ENCODE results near the gene KRT83.

Gene KRT83

GRCh38 chr12:52320784-52321400, at the start of gene KRT83:
KRT83 (minus strand) TSS chr12:52321398; CDS start chr12:52321335, 63 bp downstream.
- DNase-seq (ENCODE audit: extremely low read depth in 1 of 2, low read depth in 1 of 2) = no peak

- no peak for DNase-seq (ENCODE audit: extremely low read depth in 1 of 2, low read depth in 1 of 2)
Measured at GRCh38 chr12:52369809-52370208, 48.6 kb upstream of the KRT83 start.

DNA sequence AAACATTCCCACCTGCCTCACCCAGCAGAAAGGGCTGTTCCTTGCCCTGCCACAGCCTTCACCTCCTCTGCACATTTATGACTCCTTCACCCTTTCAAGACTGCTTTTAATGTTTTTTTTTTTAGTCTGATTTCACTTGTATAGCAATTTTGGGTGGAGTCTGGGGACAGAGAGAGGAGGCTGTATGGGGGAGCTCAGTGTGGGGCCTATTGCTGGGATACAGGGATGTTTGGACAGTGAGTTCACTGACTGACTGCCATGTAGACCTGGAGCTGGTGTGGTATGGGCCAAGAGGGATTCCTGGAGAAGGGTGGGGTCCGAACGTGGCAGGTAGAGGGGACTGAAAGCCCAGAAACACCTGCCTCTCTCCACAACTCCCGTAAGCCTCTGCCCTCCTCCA, 48.0 kb upstream of the KRT83 start:
- DNase-seq (ENCODE audit: extremely low read depth in 1 of 2, low read depth in 1 of 2) = no peak

GRCh38 chr12:52368508-52368907, 47.3 kb upstream of the KRT83 start:
- DNase-seq (ENCODE audit: extremely low read depth in 1 of 2, low read depth in 1 of 2) = no peak

DNA sequence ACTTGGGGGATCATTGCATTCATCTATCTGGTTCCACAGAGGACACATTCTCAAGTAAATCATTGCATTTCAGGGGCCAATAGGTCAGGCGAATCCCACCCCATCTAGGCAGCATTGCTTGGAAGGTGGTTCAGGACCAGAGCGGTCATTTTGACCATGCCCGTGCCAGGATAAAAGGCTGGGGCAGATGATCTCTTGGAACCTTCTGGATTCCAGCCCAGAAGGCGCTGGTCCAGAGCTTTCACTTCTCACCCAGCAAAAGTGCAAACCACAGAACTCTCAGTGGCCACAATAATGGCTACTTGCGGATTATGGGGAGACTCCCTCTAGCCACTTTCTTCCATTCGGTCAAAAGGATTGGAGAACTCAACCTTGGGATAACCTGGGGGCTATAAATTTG, 46.7 kb upstream of the KRT83 start:
- DNase-seq (ENCODE audit: extremely low read depth in 1 of 2, low read depth in 1 of 2) = no peak

DNA sequence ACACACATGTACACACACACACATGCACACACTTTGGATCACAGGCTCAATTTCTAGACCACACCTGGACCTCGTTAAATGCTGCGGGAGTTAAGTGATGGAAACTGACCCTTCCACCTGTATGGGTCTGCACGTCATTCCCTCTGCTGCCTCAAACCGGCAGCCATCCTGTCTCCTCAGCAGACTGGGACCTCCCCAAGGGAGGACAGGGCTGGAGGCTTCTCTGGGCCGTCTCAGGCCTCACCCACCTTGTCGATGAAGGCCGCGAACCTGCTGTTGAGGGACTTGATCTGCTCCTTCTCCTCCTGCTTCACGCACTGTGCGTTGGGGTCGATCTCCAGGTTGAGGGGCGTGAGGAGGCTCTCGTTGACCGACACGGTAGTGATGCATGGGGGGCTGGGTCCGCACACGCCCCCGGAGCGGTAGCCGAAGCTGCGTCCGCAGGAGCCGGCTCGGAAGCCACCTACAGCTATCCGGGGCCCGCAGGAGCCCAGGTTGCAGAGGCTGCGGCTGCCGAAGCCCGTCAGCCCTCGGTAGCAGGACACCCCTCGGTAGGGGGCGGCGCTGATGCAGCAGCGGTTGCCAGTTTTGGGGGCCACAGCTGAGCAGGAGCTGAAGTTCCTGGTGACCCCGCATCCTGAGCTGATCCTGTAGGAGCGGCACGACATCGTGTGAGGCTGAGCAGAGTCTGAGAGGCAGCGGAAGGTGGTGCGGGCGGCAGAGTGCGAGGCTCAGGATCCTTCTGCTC, 45.7 kb upstream of the KRT83 start, which contains the start of gene KRT85:
Gene KRT85 (minus strand): TSS at position 744 of the 748 bp plus-strand sequence. CDS start 76 bp downstream, at position 668.
- DNase-seq (ENCODE audit: extremely low read depth in 1 of 2, low read depth in 1 of 2) = no peak

DNA sequence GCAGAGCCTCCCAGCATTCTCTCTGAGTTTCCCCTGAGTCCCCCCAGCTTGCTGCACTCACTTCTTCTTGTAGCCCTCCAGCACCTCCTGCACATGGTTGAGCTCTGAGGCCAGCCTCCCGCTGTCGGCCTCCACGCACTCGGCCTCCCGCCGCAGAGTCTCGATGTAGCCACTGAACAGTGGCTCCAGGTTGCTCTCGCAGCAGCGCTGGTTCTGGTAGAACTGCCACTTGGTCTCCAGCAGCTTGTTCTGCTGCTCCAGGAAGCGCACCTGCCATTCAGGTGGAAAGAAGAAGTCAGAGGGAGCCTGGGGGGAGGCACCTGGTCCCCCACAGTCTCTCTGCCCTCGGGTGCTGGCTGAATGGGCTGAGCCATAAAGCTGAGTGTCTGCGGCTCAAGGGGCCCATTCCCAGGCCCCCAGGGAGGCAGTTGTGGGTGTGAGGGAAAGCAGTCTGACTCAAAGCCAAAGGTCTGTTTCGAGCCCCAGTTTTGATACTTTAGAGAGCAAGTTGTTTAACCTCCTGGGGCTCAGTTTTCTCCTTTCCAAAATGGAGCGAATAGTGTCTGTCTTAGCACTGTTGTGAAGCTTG, 43.8 kb upstream of the KRT83 start:
- DNase-seq (ENCODE audit: extremely low read depth in 1 of 2, low read depth in 1 of 2) = no peak

DNA sequence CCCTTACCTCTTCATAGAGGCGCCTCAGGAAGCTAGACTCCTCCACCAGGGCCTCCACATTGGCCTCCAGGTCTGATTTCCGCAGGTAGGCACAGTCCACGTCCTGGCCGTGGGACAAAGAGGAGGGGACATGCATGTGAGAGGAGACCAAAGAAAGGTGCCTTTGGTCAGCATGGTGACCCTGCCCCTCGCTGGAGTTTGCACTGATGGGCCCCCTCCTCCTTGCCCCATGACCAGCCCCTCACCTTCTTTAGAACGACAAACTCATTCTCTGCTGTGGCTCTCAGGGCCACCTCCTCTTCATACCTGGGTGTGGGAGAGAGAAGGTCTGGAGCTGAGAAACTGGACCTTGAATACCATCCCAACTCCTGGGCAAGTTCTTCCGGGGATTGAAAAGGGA, 42.9 kb upstream of the KRT83 start:
- DNase-seq (ENCODE audit: extremely low read depth in 1 of 2, low read depth in 1 of 2) = no peak

DNA sequence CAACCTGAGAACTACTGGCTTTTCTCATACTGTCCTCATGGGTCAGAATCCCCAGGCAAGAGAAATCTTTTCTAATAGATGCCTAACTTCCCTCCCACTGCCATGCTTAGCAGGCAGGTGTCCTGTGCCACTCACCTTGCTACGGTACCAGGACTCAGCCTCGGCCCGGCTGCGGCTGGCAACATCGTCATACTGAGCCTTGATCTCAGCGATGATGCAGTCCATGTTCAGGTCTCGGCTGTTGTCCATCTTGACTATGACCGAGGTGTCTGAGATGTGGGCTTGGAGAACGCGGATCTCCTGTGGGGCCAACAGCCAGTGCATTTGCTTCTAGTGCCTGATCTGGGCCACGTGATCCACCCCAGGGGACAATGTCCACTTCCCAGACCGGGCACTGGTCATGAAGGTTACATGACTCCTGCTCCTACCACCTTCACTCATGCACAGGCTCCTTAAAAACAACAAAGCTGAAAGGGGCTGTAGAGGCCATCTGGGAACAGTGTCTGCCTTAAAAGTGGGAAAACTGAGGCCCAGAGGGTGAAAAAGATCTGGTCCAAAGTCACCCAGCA, 42.0 kb upstream of the KRT83 start:
- DNase-seq (ENCODE audit: extremely low read depth in 1 of 2, low read depth in 1 of 2) = no peak

DNA sequence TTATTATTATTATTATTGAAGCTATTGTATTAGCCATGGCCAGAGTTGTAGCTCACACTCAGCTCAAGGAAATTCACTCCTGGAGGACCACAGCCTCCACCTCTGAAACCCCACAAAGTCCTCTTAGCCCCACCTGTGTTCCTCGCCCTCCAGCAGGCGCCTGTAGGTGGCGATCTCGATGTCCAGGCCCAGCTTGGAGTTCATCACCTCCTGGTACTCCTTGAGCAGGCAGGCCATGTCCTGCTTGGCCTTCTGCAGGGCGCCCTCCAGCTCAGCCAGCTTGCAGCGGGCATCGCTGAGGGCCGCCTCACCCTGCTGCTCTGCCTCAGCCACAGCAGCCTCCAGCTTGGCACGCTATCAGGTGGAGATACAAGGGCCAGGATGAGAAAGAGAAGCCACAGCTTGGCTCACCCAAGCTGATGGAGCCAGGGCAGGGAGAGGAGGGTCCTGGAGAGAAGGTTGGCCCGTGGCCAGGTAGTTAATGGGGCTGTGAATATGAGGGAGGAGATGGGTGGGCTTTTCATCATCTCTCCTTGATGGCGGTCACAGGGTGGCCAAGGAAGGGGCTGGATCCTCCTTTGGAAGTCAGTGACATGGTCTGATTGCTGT, 41.0 kb upstream of the KRT83 start:
- no peak for DNase-seq (ENCODE audit: extremely low read depth in 1 of 2, low read depth in 1 of 2)

- no peak for DNase-seq (ENCODE audit: extremely low read depth in 1 of 2, low read depth in 1 of 2)
Measured at GRCh38 chr12:52361553-52361952, 40.4 kb upstream of the KRT83 start.

DNA sequence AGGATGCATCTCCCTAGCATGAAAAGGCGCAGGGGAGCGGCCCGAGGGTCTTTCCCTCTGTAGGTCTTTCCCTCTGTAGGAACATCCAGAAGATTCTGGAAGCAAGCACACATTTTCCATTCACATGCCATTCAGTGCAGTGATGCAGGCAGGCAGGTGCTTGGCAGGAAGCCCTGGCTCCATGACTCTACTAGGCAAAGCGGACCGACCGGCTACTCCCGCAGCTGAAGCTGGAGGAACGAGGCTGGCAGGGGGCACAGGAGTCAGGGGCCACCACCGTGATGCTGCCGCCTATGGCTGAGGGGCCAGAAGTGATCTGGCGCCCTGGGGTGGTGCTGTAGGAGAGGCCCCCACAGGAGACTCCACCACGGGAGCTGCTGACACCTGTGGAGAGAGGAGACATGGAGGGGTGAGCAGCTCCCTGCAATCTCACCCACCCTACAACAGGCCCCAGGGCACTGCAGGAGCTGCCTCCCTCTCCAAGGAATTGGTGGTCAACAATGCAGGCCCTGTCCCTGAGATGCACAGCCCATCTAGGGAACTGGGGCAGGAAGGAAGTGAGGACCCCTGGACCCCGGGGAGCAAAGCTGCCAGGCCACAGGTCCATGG, 39.6 kb upstream of the KRT83 start:
- DNase-seq (ENCODE audit: extremely low read depth in 1 of 2, low read depth in 1 of 2) = no peak

DNA sequence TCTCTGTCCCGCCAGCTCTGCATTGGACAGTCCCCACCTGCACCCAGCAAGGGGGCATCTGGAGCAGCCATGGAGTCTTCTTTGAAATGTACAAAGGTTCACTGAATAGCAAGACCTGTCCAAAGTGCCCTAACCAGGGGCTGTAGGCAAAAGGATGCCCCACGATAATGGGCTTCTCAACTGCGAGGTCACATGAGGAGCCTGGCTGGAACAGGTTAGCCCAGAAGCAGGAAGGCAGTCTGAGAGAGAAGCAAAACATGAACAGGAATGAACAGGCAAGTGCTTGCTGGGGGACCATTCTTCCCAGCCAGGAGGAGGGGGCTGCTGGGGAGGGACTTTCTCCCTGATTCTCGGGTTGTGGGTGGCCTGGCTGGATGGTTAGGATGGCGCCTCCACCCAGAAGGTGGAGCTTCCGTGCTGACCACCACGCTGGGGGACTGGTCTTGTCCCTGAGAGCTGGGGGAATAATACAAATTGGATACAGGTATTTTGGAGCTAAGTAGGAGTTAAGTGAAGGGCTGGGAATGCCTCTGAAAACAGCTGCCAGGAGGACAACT, 39.0 kb upstream of the KRT83 start:
- DNase-seq (ENCODE audit: extremely low read depth in 1 of 2, low read depth in 1 of 2) = no peak

GRCh38 chr12:52359621-52360061, 38.4 kb upstream of the KRT83 start:
- DNase-seq (ENCODE audit: extremely low read depth in 1 of 2, low read depth in 1 of 2) = no peak

GRCh38 chr12:52358575-52359350, 37.6 kb upstream of the KRT83 start:
- DNase-seq (ENCODE audit: extremely low read depth in 1 of 2, low read depth in 1 of 2) = peak; percentile 8 to 17

- no peak for DNase-seq (ENCODE audit: extremely low read depth in 1 of 2, low read depth in 1 of 2)
Measured at GRCh38 chr12:52356762-52357580, 35.8 kb upstream of the KRT83 start.

DNA sequence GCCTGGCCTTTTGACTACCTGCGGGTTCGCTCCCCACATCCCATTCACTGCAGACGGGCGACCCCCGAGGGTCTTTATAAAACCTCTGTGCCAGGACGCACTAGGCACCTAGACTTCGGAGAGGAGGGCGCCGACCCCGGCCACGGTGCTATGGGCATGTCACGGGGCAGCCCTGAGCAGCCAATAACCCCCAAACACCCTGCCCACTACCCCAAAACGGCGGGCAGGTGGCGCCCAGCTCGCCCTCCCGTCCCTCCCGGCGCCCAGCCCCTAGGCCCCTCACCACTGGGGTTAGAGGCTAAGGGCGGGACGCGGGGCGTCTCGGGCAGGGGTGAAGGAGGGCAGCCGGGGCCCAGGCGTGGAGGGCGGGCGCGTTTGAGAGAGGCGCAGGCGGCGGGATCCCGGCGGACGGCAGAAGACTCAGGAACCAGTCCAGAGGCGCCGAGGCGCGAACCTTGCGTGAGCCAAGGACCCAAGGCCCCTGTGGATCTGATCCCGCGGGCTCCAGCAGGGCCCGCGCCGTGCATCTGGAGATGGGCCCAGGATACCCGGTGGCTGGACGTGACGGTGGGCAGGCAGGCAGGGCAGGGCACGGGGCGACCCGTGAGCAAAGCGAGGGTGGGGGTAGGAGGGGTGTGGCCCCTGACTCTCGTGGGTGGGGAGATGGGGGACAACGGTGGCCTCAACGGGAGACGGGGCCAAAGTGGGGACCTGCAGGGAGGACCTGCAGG, 35.0 kb upstream of the KRT83 start:
- DNase-seq (ENCODE audit: extremely low read depth in 1 of 2, low read depth in 1 of 2) = no peak

- DNase-seq (ENCODE audit: extremely low read depth in 1 of 2, low read depth in 1 of 2) = no peak
Measured at GRCh38 chr12:52355176-52355575, 34.0 kb upstream of the KRT83 start.
